ENCODE results near the gene ATPAF1. TPM values are rescaled to one million over a fixed set of nuclear protein-coding genes. Genes with fewer than 3 reads are reported as not detected.

ATPAF1 gene
- total RNA-seq, 4 donors from 2014 or later, result 44.7 to 92.5 (median 46.6) TPM

- TF ChIP-seq CTCF (IDR thresholded peaks at IDR 0.05; ENCODE audit: low read depth), result no peak
Observed at GRCh38 chr1:46612937-46613660, 55.1 kb downstream of the ATPAF1 start.

GRCh38 chr1:46611691-46612221 is 56.4 kb downstream of the ATPAF1 start:
- no peak for TF ChIP-seq CTCF (IDR thresholded peaks at IDR 0.05; ENCODE audit: low read depth)

- no peak for TF ChIP-seq CTCF (IDR thresholded peaks at IDR 0.05; ENCODE audit: low read depth)
Observed at GRCh38 chr1:46607345-46608130, 60.6 kb downstream of the ATPAF1 start.

- no peak for TF ChIP-seq CTCF (IDR thresholded peaks at IDR 0.05; ENCODE audit: low read depth)
Observed at GRCh38 chr1:46606255-46606965, 61.8 kb downstream of the ATPAF1 start.

GRCh38 chr1:46605232-46605631 is 62.9 kb downstream of the ATPAF1 start:
- no peak for TF ChIP-seq CTCF (IDR thresholded peaks at IDR 0.05; ENCODE audit: low read depth)

GRCh38 chr1:46603858-46604549 is 64.2 kb downstream of the ATPAF1 start, which contains the start of gene MKNK1:
Gene MKNK1, minus strand, starts transcription at chr1:46604268. Its CDS starts 20,941 bp downstream, at chr1:46583327.
- no peak for TF ChIP-seq CTCF (IDR thresholded peaks at IDR 0.05; ENCODE audit: low read depth)
